HG02610 (cell line): ENCODE data around the gene LYPD8.

Experiments
- ATAC-seq: cut with Tn5 transposase; IDR thresholded peaks from one replicate; pipeline ENCODE4 v1.9.1; 2021; ENCODE audit warnings: mild to moderate bottlenecking, moderate library complexity; ENCODE audit not compliant: unreplicated experiment

Gene LYPD8

GRCh38 chr1:248758352-248758751 lies 2.8 kb upstream of the LYPD8 start:
- no peak for ATAC-seq

GRCh38 chr1:248757784-248758195 lies 2.2 kb upstream of the LYPD8 start:
- no peak for ATAC-seq

GRCh38 chr1:248756636-248757035 lies 1.1 kb upstream of the LYPD8 start:
- no peak for ATAC-seq

GRCh38 chr1:248756151-248756550 lies 592 bp upstream of the LYPD8 start:
- no peak for ATAC-seq

GRCh38 chr1:248753708-248754280 lies 1.8 kb downstream of the LYPD8 start:
- no peak for ATAC-seq

- ATAC-seq = no peak
Measured at GRCh38 chr1:248753029-248753594, 2.4 kb downstream of the LYPD8 start.

- ATAC-seq = no peak
Measured at GRCh38 chr1:248752161-248753028, 3.2 kb downstream of the LYPD8 start.

- no peak for ATAC-seq
Measured at GRCh38 chr1:248751635-248752034, 3.9 kb downstream of the LYPD8 start.

- ATAC-seq = no peak
Measured at GRCh38 chr1:248751142-248751541, 4.4 kb downstream of the LYPD8 start.

- ATAC-seq = no peak
Measured at GRCh38 chr1:248750496-248750895, 5.1 kb downstream of the LYPD8 start.

- no peak for ATAC-seq
Measured at GRCh38 chr1:248748211-248748610, 7.3 kb downstream of the LYPD8 start.

GRCh38 chr1:248740876-248741275 lies 14.7 kb downstream of the LYPD8 start:
- ATAC-seq = no peak

- ATAC-seq = no peak
Measured at GRCh38 chr1:248739572-248740205, 15.9 kb downstream of the LYPD8 start.

- no peak for ATAC-seq
Measured at GRCh38 chr1:248737457-248737856, 18.1 kb downstream of the LYPD8 start.

GRCh38 chr1:248736977-248737376 lies 18.6 kb downstream of the LYPD8 start:
- ATAC-seq = no peak

- no peak for ATAC-seq
Measured at GRCh38 chr1:248733566-248733965, 22.0 kb downstream of the LYPD8 start.

- no peak for ATAC-seq
Measured at GRCh38 chr1:248730507-248731335, 24.8 kb downstream of the LYPD8 start.

GRCh38 chr1:248714248-248714647 lies 41.3 kb downstream of the LYPD8 start:
- no peak for ATAC-seq

- ATAC-seq = no peak
Measured at GRCh38 chr1:248710305-248710900, 45.2 kb downstream of the LYPD8 start.

GRCh38 chr1:248704606-248705005 lies 51.0 kb downstream of the LYPD8 start:
- no peak for ATAC-seq
